NCI-H1092 treated with DMSO at 0.1 percent for 48 hours (cell line): ENCODE measurements around the gene MED15.

ENCODE experiments used
- DNase-seq: peaks from one replicate; lab custom pipeline; 2025; lab: John Stamatoyannopoulos, UW

Gene MED15

DNA sequence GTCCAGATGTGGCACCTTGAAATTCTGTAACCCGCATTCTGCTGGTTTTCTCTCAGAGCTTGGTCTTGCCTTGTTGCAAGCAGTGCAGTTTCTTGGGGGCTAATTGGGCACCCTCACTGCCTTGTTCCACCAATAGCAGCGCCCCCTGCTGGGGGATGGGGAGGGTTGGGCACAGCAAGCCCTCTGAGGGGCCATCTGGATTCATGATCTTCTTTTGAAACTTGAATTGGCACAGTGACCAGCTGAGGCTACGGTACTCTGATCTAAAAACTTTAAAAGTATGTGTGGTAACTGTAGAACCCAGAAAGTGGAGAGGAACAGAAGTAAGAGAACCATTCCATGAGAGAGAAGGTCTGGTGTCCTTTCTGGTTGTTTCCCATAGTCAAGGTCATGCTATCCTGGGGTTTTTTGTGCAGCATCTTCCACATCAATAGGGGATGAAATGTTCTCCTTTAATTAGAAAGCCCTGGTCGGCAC lies 64.2 kb downstream of the MED15 start:
- DNase-seq: no peak

DNA sequence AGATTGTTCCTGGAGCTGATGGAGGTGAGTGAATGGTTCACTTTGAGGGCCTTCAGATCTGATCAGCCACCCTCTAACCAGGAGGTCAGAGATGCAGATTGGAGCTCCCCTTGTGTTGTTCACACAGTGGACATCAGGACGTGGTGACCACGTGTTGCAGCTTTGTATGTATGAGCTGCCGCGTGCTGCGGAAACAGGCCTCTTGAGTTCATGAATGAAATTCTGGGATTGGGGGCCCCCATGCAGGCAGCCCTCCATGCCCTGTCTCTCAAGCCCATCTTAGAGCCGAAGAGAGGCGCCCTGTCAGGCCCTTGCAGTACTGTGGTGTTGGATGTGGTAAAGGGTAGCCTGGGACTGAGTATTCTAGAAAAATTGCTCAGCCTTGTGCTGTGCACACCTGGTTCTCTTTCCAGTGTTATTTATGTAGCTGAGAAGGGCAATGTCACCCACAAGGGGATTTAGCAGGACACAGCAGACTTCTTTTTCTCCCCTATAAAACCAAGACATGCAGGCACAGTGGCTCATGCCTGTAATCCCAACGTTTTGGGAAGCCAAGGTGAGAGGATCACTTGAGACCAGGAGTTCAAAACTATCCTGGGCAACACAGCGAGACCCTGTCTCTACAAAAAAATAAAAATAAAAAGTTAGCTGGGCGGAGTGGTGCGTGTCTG lies 64.9 kb downstream of the MED15 start:
- DNase-seq: no peak

DNA sequence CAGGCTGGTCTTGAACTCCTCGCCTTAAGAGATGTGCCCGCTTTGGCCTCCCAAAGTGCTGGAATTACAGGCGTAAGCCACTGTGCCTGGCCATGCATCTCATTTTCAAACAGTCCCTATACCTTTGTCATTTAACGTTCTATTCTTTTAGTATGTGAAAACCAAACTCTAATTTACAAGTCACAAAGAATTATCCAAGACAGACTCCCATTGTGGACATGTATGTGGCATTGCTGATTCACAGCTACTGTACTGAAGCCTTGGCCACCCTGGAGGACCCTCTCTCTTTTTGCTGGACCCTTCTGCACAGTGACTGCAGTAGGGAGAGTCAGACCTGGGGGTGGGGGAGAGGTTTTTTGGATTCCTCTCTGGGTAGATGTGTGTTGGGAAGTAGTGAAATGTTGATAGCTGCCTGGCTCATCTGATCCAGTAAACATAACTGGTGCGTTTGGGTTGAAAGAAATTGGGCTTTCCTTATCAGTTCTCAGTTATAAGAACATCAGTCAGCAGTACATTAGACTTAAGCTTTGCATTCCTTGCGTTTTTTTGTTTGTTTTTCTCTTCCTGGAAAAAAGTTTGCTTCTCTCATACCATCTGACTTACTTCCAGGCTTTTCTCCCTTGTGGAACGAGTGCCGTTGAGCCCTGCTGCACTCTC lies 65.9 kb downstream of the MED15 start:
- DNase-seq: no peak

DNA sequence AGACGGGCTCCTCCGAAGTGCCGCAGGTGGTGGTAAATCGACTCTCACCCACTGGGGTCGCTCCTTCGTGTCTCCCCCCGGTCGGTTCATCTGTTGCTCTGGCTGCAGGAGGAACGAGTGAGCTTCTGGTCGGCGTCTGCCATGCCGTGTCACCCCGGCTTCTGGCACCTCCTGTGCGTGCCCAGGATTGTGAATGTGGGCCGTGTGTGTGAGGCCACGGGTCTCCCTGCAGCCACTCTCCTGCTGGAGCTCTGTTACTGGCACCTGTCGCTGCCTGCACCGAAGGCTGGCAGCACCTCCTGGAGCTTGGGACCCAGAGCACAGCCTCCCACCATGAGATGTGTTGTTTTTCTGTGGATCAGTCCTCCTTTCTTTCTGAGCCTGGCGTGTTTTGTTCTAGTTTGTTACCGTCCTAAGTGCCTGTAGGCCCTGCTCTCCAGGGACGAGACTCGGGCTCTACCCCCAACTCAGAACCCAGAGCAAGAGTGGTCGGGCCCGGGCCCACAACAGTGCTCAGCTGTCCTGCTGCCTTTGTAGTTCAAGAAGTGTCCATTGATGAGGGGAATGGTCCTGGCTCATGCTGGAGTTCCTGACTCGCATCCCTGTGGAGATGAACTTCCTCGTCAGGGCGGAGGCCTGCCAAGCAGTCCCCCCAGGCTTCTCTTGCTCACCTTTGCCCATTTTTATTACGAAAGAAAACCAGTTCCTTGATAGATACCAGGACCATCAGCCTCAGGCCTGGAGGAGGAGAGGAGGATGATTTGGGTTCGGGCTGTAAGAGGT lies 66.6 kb downstream of the MED15 start:
- no peak for DNase-seq

DNA sequence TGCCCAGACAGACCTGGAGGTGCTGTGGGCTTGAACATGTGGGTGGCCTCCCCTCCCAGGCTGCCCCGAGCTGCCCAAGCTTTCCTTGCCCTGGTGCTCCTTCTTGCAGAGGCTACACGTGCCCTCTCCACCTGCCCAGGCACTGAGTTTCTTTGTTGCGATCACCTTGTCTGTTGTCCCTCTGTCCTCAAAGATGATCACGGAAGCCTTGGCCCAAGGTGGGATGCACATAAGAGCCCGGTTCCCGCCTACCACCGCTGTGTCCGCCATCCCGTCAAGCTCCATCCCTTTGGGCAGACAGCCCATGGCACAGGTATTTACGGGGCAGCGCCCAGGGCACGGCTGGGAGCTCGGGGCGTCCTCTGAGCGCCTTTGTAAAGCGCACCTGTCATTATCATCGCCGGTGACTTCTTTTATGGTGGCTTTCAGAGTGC lies 67.5 kb downstream of the MED15 start:
- DNase-seq: no peak

DNA sequence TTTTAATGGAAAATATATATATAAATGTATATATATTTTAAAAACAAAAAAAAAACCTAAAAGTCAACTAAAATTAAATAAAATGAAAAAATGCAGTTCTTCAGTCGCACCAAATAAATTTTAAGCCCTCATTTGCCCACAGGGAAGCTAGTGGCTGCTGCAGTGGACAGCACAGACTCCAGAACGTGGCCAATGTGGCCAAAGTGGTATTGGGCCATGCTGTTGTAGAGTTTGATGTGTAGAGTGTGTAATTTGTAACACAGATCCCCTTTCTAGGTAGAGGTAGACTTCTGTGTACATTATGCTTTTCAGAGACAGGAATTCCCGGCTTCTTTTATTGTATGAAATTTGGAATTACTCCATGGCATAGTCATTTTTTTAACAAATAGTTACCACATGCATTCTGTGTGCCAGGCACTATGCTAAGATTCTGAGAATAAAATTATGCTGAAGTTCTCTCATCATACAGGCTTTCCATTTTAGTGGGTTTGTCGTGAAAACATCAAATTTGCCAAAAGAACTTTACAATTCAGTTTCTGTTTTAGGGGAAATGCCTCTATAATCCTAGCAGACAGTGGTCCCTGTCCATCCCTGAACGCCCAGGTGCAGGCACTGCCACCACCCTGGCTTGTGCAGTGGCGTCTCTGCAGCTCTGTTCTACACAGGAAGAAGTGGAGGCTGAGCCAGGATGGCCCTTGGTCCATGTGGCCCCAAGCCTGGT lies 68.5 kb downstream of the MED15 start:
- DNase-seq: no peak

DNA sequence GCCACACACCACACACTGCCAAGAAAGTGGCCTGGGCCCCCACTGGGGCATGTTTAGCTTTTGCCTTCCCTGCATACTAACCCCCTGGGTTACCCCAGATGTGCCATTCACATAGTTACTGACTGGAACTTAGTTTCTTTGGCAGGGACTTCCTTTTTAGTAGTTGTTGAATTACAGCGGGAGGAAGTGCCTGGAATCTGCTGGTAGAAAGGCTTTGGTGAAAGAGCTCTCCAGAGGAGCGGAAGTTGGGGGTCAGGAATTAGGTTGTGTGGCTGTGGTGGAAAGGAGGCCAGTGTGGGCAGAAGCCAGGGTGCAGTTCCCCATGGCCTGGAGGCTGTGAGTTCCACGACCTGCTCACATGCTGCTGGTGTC lies 69.0 kb downstream of the MED15 start:
- no peak for DNase-seq

DNA sequence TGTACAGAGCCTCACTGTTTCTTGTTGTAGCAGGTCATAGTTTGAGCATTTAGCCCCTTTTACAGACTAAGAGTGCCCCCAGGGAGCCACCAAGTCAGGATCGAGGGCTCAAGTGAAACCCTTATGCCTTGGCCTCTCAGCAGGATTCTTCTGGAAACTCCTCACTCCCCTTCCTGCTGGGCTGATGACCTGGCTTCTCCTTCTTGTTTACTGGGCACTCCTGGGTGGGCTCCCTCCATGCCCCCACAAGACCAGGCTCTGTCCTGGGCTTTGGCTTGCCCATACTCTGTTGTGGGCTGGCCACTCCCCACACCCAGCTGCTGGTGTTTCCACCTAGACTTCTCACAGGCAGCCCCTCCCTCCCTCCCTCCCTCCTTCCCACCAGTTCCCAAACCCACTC lies 69.6 kb downstream of the MED15 start:
- DNase-seq: no peak

DNA sequence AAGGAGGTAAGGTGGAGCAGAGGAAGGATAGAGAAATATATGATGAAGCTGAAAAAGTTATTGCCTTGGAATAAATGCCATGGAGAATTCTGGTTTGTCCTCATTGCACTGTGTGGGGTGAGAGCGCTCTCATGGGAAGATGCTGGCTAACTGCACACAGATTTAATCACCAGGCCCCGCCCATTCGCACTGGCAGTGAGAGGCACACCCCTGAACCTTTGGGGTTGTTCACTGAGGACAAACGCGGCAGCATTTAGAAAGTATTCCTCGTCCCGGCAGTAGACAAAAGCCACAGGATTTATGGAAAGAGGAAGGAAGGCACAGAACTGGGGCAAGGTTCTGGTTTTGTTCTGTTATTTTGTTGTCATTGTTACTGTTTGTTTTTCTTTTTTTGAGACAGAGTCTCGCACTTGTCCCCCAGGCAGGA lies 70.2 kb downstream of the MED15 start:
- no peak for DNase-seq

DNA sequence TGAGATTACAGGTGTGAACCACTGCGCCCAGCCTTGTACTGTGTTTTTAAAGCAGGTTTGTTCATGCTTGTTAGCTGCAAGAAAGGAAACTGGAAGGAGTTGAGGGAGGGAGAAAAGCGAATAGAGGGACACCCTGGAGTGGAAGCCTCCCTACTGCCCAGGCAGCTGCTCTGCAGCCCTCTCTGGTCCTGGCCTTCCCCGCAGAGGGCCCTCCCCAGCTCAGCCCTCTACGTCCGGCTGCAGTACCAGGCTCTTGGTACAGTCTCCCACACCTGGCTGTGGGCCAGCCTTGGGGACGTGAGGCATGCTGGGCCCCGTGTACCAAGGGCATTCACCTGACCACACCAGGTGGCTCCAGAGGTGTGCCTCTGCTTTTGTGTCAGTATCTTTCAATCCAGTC lies 70.8 kb downstream of the MED15 start:
- DNase-seq: peak; percentile 26

DNA sequence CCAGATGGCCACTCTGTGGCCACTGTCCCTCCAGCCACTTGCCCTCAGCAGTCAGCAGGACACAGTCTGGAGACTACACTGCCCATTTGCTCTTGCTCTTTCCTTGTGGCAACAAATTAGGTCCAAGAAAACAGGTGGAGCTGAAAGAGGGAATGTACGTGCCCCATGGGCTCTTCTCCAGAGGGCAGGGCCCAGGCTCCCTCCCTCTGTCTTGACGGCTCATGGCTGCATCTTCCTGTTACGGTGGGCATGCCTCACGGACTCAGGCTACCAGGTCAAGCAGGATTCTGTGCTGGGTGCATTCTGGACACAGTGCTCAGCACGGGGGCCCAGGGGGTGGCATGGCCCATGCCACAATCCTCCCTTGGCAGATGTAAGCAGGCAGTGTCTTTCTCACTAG lies 71.3 kb downstream of the MED15 start:
- DNase-seq: no peak

DNA sequence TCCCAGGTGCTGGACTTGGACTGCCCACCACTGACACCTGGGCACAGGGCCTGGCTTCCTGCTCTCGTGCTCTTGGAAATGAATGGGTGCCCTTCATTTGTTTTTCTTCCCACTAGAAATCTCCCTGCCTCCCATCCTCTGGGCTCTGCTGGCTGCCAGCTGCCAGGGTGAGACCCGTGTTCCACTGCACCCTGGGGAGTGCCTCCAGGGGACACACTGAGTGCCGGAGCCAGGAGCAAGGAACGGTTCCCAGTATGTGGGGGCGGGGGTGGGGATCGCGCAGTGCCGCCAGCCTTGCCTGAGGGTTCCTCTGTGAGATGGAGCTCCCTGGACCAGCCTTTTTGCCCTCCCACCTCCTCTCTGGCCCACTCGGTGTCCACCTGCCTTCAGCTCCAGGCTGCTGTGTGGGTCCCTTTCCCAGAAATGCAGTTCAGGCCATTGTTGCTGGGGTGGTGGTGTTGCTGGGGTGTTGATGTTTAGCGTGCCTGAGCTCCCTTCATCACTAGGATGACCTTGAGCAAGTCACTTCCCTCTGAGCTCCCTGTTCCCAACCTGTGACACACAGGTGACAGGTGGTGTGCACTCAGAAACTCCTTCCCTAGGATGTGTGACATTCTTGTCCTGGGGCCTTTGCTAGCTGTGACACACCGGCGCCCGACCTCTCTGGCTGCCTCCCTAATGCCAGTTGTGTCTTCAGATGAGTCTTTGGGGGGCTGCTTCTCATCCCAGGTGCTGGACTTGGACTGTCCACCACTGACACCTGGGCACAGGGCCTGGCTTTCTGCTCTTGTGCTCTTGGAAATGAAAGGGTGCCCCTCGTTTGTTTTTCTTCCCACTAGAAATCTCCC lies 72.1 kb downstream of the MED15 start:
- DNase-seq: peak; percentile 88

DNA sequence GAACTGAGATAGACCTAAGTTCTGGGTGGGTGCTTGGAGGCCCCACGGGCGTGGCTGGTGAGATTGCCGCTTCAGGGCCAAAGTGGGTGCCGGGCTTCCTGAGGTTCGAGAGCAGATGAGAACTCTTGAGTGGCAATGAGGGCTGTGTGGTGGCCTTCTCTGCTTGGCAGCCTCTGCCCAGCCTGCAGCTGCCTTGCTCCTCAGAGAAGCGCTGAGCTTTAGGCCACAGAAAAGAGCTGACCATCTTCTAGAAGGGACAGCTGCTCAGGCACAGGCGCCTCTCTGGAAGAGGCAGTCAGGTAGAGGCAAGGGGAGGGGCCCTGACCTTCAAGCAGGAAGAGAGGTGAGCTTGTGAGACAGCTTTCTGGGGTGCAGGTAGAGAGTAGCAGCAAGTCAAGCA lies 72.8 kb downstream of the MED15 start:
- peak; percentile 22 for DNase-seq

DNA sequence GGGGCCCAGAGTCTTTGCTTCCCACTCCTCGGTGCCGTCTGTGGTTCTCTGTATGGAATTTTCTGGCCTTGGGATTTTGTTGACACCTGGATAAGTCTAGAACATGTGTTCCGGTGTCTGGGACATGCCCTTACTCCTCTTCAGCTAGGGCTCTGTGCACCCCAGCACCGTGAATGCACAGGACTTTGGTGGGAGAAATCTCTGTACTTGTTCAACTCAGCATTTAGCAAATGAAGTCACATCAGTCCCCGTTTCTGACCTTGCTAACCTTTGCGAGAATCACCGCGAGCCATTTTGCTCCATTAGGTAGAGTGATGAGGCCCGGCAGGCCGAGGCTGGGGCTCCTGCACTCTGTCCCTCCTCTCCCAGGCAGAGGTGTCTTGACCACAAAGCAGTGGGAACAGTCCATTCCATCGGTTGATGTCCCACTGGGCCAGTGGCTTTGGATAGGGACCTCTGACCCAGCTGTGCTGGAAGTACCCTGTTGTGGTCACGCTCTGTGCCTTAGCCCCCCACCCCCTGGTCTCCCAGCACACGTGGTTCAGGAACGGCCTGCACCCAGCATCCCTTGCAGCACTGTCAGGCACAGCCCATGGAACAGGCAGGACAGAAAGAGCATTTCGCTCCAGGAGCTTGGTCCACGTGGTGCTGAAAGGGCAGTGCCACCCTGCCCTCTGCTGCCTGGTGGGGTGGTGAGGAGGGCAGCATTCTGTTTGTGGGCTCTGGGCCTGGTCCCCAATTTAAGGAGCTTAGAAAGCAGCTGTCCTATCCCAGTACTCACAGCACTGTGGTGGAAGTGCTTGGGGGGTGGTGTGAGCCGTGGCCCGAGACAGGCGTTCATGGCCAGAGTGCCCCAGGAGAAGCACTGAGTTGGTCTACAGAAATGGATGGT lies 73.4 kb downstream of the MED15 start:
- no peak for DNase-seq

DNA sequence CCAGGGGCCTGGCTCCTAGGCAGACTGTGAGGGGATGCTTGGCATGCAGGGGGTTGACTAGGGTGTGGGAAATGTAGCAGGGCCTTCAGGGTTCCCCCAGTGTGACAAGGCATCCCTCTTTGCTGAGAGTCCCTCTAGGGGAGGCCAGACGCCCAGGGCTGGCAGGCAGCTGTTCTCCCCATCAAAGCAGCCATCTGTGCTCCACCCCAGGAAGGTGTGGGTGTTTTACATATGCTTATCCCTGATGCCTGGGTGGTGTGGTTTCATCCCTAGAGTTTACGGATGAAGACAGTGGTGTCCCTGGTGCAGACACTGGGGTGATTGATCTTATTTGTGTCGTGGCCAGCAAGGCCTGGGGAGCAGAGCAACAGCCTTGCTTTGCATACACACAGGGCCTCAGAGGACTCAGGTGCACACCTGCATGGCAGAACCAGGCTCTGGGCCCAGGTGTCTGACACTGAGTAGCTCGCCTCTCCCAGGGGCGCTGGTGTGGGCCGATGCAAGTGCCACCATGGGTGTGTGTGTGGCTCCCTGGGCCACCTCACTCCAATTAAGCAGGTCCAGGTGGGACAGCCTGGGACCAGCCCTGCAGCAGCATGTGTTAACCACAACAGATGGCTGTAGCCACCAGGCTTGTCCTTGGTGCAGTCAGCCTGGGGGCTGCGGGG lies 74.2 kb downstream of the MED15 start:
- DNase-seq: no peak

DNA sequence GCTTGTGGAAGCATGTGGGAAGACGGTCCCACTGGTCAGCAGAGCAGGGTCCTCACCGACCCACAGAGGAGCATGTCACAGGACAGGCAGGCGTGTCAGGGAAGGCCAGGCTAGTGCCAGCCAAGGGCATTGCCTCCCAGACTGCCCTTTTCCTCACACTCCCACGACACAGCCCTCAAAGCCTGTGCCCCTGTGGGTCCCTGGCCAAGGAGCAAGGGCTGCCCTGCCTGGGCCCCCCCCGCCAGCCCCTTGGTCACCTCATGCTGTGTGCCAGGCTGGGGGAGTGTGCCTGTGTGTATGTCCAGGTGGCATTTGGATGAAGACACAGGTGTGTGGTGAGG lies 74.7 kb downstream of the MED15 start:
- no peak for DNase-seq

DNA sequence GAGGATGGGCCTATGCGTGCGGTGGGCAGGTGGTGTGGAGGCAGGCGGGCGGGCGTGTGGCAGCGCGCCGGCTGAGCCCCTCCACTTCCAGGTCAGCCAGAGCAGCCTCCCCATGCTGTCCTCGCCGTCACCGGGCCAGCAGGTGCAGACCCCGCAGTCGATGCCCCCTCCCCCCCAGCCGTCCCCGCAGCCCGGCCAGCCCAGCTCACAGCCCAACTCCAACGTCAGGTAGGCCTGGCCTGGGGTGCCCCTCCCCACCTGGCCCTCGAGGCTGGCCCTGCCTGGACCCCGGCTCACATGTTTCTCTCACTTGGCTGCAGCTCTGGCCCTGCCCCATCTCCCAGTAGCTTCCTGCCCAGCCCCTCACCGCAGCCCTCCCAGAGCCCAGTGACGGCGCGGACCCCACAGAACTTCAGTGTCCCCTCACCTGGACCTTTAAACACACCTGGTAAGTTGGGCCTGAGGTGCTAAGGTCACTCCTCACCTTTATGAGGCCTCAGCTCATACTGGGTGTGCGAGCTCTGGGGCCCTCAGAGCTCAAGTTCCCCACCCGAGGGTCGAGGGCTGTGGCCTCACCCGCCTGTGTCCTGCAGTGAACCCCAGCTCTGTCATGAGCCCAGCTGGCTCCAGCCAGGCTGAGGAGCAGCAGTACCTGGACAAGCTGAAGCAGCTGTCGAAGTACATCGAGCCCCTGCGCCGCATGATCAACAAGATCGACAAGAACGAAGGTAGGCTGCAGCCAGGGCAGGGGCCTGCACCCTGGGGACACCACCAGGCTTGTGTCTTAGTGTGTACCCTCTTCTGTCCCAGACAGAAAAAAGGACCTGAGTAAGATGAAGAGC lies 75.3 kb downstream of the MED15 start:
- no peak for DNase-seq

DNA sequence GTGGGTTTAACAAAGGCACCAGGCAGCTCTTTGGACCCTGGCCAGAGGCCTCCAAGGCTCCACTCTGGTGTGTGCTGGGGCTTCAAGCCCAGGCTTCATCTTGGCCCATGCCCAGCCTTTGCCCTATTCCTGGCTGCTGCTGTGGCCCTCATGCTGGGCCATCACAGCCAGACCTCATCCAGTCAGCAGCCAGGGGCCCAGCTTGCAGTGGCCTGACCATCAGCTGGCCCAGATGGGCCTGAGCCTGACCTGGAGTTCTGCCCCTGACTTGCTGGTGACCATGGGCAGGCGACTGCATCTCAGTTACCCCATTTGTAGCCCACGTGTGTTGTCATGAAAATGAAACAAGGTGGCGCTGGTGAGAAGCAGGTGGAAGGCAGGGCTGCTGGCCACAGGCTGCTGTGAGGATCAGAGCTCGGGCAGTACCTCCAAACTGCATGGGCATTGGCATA lies 76.1 kb downstream of the MED15 start:
- no peak for DNase-seq
